Vagina (tissue), 2 donors: ENCODE measurements around the gene UNC45A. TPM values are rescaled to one million over a fixed set of nuclear protein-coding genes. Genes with fewer than 3 reads are reported as not detected.

ENCODE experiments used
- DNase-seq, 2 donors: peaks; one replicate each; pipeline ENCODE4 v3.0.0-alpha.2; 2017; ENCODE audit errors: extremely low spot score in 2 of 2
- H3K27ac ChIP-seq: fragments of 200-600 bp; sonication (generic); one replicate; pipeline ENCODE4 v1.5.1; 2019
- H3K27me3 ChIP-seq: fragments of 200-600 bp; sonication (generic); one replicate; pipeline ENCODE4 v1.5.1; 2019
- H3K36me3 ChIP-seq, 2 donors: fragments of 200-600 bp; sonication (generic); one replicate each; pipeline ENCODE4 v1.5.1; 2017 to 2019
- H3K4me1 ChIP-seq: fragments of 200-600 bp; sonication (generic); one replicate; pipeline ENCODE4 v1.5.1; 2019
- H3K4me3 ChIP-seq, 2 donors: fragments of 200-600 bp; sonication (generic); 1 replicate in 1 of 2; 2 replicates in 1 of 2; pipeline ENCODE4 v1.5.1; 2016 to 2019
- H3K9me3 ChIP-seq: fragments of 200-600 bp; sonication (generic); one replicate; pipeline ENCODE4 v1.5.1; 2019
- POLR2A ChIP-seq, 2 donors: fragments of 450-650 bp; IDR thresholded peaks; one replicate each; pipeline ENCODE4 v1.6.1; 2017; ENCODE audit warnings: antibody characterized with exemption in 2 of 2, mild to moderate bottlenecking in 2 of 2, moderate library complexity in 2 of 2
- POLR2AphosphoS5 ChIP-seq, 2 donors: sonication (generic); formaldehyde crosslinking; IDR thresholded peaks; one replicate each; pipeline ENCODE4 v1.9.0; 2017; ENCODE audit warnings: antibody characterized with exemption in 2 of 2, mild to moderate bottlenecking in 2 of 2, low read depth in 1 of 2; ENCODE audit not compliant: insufficient read depth in 1 of 2
- intact Hi-C: fragments of 100-400 bp; cut with DNase I; formaldehyde crosslinking; loops from one replicate; pipeline ENCODE4 v1.15.1; 2023
- small RNA-seq: library from RNA; depleted of rRNA; stranded (forward); fragments of <200 nt; gene quantifications from one replicate; pipeline ENCODE3, GENCODE V24; 2016
- total RNA-seq: library from RNA; depleted of rRNA; stranded (reverse); fragments of >200 nt; gene quantifications from one replicate; pipeline ENCODE4 v1.2.3, GENCODE V29; 2016
- TF ChIP-seq, protein P1 (sequence below), 3 experiments: fragments of 450-650 bp in 2 of 3; fragments of 200-600 bp in 1 of 3; sonication (generic) in 1 of 3; IDR thresholded peaks; one replicate each; pipeline ENCODE4 v1.5.1; 2017 to 2019; ENCODE audit warnings: antibody characterized with exemption in 3 of 3, mild to moderate bottlenecking in 2 of 3, moderate library complexity in 2 of 3

Gene UNC45A
- total RNA-seq, 1 donor from 2014 or later: 62.1 TPM

DNA sequence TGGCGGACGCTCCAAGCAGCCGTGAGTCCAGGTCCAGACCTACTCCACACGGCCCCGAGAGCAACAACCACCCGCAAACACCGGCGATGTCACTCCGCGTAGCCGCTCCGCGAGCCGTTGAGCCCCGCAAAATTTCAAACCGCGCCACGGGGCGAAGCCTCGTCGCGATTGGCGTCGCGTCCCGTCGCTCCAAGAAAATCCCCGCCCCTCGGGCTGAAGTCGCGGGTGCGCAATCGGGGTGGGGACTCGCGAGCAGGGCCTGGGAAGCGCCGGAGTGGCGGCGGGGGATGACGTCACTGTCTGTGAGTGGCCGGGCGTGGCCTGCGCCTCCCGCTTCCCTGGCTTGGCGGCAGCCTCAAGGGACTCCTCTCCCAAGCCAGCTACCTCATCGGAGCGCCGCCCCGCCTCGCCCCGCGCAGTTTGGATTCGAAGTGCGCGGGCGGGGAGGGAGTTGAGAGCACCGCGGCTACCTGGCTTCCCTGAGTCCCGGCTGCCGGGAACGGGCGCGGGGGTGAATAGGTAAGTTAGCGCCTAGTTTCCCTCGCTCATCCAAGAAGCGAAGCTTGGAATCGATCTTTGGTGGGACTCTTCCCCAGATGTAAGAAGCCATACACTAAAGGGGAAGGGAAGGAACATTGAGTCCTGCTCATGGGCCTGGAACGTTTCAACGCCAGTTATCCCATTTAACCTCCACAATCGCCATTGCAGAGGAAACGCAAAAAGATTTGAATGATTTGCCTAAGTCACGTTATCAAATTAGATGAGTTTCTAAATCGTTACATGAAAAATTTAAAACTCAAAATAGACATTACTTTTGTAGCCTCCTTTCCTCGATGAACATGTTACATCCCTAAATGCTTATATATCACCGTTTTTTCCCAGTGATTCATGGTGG is 59.6 kb downstream of the UNC45A start, which contains the start of gene PRC1:
TSS of gene PRC1 (minus strand) at position 119 of the 895 bp plus-strand sequence. CDS start at position 1, 118 bp downstream.
- H3K36me3 ChIP-seq: peaks cover 0 to 12% of the 10 kb centered on the region in 2 donors
- peaks cover 14% of the 10 kb centered on the region for H3K4me1 ChIP-seq
- H3K9me3 ChIP-seq: no peaks in the 10 kb centered on the region
- peak within 1 kb of the TSS; percentile 93 for H3K27ac ChIP-seq
- H3K27me3 ChIP-seq: no peaks in the 10 kb centered on the region
- DNase-seq: peak; percentile 98 to 99
- TF ChIP-seq, protein P1, sequence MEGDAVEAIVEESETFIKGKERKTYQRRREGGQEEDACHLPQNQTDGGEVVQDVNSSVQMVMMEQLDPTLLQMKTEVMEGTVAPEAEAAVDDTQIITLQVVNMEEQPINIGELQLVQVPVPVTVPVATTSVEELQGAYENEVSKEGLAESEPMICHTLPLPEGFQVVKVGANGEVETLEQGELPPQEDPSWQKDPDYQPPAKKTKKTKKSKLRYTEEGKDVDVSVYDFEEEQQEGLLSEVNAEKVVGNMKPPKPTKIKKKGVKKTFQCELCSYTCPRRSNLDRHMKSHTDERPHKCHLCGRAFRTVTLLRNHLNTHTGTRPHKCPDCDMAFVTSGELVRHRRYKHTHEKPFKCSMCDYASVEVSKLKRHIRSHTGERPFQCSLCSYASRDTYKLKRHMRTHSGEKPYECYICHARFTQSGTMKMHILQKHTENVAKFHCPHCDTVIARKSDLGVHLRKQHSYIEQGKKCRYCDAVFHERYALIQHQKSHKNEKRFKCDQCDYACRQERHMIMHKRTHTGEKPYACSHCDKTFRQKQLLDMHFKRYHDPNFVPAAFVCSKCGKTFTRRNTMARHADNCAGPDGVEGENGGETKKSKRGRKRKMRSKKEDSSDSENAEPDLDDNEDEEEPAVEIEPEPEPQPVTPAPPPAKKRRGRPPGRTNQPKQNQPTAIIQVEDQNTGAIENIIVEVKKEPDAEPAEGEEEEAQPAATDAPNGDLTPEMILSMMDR (IDR thresholded peaks at IDR 0.05): no peak
- peak in 1 of 2 donors; percentile 66 for TF ChIP-seq POLR2A (IDR thresholded peaks at IDR 0.05)
- TF ChIP-seq POLR2AphosphoS5 (IDR thresholded peaks at IDR 0.05; ENCODE audit: insufficient read depth in 1 of 2, low read depth in 1 of 2): peak; percentile 89 to 95
- intact Hi-C loops: no loop called here
- H3K4me3 ChIP-seq: peak within 1 kb of the TSS; percentile 73 to 96

DNA sequence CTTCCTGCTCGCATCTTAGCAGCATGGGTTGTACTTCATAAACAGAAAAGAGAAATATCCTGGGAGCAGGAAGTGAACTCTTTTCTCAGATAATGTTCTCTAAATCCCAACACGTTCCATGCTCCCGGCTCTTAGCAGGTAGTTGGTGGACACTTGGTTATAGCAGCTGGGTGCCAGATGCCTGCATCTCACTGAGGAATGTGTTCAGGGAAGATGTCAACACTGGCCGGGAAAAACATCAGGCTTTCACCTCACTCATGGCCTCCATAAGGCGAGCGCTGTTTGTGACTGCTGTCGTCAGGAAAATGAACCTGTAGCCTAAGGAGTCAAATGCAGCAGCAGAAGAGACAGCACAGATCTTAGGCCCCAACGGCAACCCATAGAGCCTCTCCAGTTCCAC is 63.7 kb downstream of the UNC45A start:
- Histone ChIP-seq H3K36me3 (peaks cover 0 to 48% of the 10 kb centered on the region in 2 donors), H3K9me3 (no peaks in the 10 kb centered on the region), H3K4me1 (peaks cover 7% of the 10 kb centered on the region), H3K27ac (no peak overlapping the region), H3K4me3 (no peak overlapping the region), H3K27me3 (no peaks in the 10 kb centered on the region)
- TF ChIP-seq, protein P1 (IDR thresholded peaks at IDR 0.05): no peak
- TF ChIP-seq POLR2AphosphoS5 (IDR thresholded peaks at IDR 0.05; ENCODE audit: insufficient read depth in 1 of 2, low read depth in 1 of 2): no peak
- no peak for TF ChIP-seq POLR2A (IDR thresholded peaks at IDR 0.05)
- intact Hi-C loops: no loop called here
- no peak for DNase-seq

DNA sequence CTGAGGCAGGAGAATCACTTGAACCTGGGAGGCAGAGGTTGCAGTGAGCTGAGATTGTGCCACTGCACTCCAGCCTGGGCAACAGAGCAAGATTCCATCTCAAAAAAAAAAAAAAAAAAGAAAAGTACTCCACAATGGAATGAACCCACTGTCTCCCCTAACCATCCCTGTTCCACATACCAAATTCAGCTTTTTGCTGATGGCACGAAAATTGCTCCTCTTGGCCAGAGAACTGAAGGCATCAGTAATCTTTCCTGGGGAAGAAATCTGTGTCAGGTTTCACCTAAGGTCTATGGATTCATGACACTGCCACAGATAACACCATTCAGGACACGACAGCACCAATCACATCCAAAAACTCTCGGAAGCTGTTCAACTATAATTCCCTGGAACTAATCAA is 66.1 kb downstream of the UNC45A start:
- TF ChIP-seq POLR2A (IDR thresholded peaks at IDR 0.05): no peak
- intact Hi-C loops: no loop called here

More for the DNA sequence above, 66.1 kb downstream of the UNC45A start:
- no peaks in the 10 kb centered on the region for H3K27me3 ChIP-seq
- H3K9me3 ChIP-seq: no peaks in the 10 kb centered on the region
- H3K4me1 ChIP-seq: no peaks in the 10 kb centered on the region
- H3K36me3 ChIP-seq: peaks cover 0 to 72% of the 10 kb centered on the region in 2 donors
- no peak overlapping the region for H3K4me3 ChIP-seq
- no peak for DNase-seq
- no peak overlapping the region for H3K27ac ChIP-seq

Small RNA genes within 50 kb of the gene (small RNA-seq; reads per million reads assigned to genes)
- not detected for gene RF00019

Other genes starting within 250 kb of the UNC45A start
- gene BLM, start 217.9 kb upstream of the UNC45A start, total RNA-seq: 1.7 TPM
- 47.6 TPM for gene FURIN, start 66.7 kb upstream of the UNC45A start, total RNA-seq
- 47.4 TPM for gene FES, start 50.8 kb upstream of the UNC45A start, total RNA-seq
- gene MAN2A2, start 32.0 kb upstream of the UNC45A start, total RNA-seq: 46.7 TPM
- gene HDDC3, start 2.7 kb upstream of the UNC45A start, total RNA-seq: 7.9 TPM
- 6.9 TPM for gene RCCD1, start 19.6 kb downstream of the UNC45A start, total RNA-seq
- gene PRC1, start 59.2 kb downstream of the UNC45A start, total RNA-seq: 29.7 TPM
- 16.5 TPM for gene VPS33B, start 87.3 kb downstream of the UNC45A start, total RNA-seq
- 3.2 TPM for gene SV2B, start 165.0 kb downstream of the UNC45A start, total RNA-seq